ENCODE measurements around the gene SAPCD1.

SAPCD1 gene

DNA sequence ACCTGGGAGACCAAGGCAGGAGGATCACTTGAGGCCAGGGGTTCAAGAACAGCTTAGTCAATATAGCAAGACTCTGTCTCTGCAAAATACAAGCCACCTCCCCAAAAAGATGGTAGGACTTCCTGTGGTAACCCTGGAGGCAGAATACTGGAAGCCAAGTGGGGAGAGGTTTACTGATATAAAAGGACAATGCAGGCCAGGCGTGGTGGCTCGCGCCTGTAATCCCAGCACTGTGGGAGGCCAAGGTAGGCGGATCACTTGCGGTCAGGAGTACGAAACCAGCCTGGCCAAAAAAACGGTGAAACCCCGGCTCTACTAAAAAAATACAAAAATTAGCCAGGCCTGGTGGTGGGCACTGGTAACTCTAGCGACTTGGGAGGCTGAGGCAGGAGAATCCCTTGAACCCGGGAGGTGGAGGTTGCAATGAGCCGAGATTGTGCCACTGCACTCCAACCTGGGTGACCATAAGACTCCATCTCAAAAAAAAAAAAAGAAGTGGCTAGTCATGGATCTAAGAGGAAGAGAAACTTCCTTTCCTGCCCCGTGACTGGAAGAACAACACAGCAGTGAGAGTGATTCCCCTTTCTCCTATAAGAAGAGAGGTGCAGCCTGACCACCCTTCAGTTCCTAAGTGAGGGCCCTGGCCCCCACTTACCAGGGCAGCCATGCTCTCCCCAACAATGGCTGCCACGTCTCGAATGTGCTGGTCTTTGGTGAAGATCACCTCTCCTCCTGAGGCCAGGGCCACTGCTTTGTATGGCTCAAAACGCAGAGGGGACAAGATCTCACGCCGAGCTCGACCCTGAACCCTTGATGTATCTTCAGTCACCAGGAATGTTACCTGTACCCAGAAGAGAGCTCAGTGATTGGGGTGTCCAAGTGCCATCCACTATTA is 6.2 kb downstream of the SAPCD1 start:
- Histone ChIP-seq H3K27ac (ENCODE audit: insufficient read depth, low read length, poor library complexity, severe bottlenecking) (no peak overlapping the region), H3K27me3 (replicated peaks; ENCODE audit: control insufficient read depth, insufficient read depth, low read length, poor library complexity, severe bottlenecking) (no peaks in the 10 kb centered on the region), H3K36me3 (ENCODE audit: control insufficient read depth, insufficient read depth, low read length) (no peaks in the 10 kb centered on the region), H3K4me3 (ENCODE audit: insufficient read depth, low read depth, low read length, poor library complexity, severe bottlenecking) (no peak overlapping the region), H3K9me3 (ENCODE audit: control insufficient read depth, low read length) (no peaks in the 10 kb centered on the region), H3K4me1 (ENCODE audit: control insufficient read depth, insufficient read depth, low read length, poor library complexity, severe bottlenecking) (peaks cover 16% of the 10 kb centered on the region)
- no peak for DNase-seq

DNA sequence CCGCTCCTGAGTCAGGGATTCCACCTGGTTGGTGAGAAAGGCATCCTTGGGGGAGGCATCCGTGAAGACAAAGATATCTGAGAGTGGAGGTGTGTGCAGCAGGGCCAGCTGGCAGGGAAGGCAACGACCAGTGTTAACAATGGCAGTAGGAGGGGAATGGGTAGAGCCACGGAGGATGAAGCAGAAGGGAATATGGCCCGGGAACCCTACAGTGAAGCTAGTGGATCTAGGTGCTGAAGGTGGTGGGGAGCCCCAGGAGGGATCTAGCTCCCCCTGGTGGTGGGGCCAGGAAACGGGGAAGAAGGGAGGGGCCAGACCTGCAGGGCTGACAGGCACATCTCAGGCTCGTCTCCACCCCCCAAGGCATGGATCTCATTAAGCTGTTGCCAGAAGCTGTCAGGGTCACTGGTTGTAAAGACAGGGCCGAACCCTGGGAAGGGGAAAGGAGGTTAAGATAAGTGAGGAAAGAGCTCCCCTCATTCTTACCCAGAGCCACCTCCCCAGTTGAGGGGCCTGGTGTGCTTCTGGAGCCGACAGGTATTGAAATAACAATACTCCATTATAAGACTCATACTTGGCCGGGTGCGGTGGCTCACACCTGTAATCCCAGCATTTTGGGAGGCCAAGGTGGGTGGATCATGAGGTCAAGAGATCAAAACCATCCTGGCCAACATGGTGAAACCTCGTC is 7.4 kb downstream of the SAPCD1 start:
- Histone ChIP-seq H3K27ac (ENCODE audit: insufficient read depth, low read length, poor library complexity, severe bottlenecking) (no peak overlapping the region), H3K4me3 (ENCODE audit: insufficient read depth, low read depth, low read length, poor library complexity, severe bottlenecking) (no peak overlapping the region)
- peak; percentile 62 to 74 (median 69) for DNase-seq

DNA sequence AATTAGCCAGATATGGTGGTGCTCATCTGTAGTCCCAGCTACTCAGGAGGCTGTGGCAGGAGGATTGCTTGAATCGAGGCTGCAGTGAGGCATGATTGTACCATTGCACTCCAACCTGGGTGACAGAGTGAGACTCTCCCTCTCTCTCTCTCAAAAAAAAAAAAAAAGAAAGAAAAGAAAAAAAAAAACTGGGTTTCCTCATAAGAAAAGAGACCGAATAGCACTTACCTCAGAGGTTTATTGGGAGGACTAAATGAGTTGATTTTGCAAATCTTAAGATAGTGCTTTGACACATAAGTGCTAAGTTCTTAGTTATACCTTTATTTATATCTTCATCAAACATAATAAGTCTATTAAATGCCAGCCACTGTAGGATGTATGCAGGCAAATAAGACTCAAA is 8.4 kb downstream of the SAPCD1 start:
- no peaks in the 10 kb centered on the region for H3K9me3 ChIP-seq (ENCODE audit: control insufficient read depth, low read length)
- no peak overlapping the region for H3K4me3 ChIP-seq (ENCODE audit: insufficient read depth, low read depth, low read length, poor library complexity, severe bottlenecking)
- peaks cover 16% of the 10 kb centered on the region for H3K4me1 ChIP-seq (ENCODE audit: control insufficient read depth, insufficient read depth, low read length, poor library complexity, severe bottlenecking)
- no peaks in the 10 kb centered on the region for H3K27me3 ChIP-seq (replicated peaks; ENCODE audit: control insufficient read depth, insufficient read depth, low read length, poor library complexity, severe bottlenecking)
- H3K36me3 ChIP-seq (ENCODE audit: control insufficient read depth, insufficient read depth, low read length), result no peaks in the 10 kb centered on the region
- H3K27ac ChIP-seq (ENCODE audit: insufficient read depth, low read length, poor library complexity, severe bottlenecking), result no peak overlapping the region
- DNase-seq, result no peak

More for the DNA sequence above, 7.4 kb downstream of the SAPCD1 start:
- no peaks in the 10 kb centered on the region for H3K9me3 ChIP-seq (ENCODE audit: control insufficient read depth, low read length)
- H3K27me3 ChIP-seq (replicated peaks; ENCODE audit: control insufficient read depth, insufficient read depth, low read length, poor library complexity, severe bottlenecking), result no peaks in the 10 kb centered on the region
- no peaks in the 10 kb centered on the region for H3K36me3 ChIP-seq (ENCODE audit: control insufficient read depth, insufficient read depth, low read length)
- peaks cover 16% of the 10 kb centered on the region for H3K4me1 ChIP-seq (ENCODE audit: control insufficient read depth, insufficient read depth, low read length, poor library complexity, severe bottlenecking)

DNA sequence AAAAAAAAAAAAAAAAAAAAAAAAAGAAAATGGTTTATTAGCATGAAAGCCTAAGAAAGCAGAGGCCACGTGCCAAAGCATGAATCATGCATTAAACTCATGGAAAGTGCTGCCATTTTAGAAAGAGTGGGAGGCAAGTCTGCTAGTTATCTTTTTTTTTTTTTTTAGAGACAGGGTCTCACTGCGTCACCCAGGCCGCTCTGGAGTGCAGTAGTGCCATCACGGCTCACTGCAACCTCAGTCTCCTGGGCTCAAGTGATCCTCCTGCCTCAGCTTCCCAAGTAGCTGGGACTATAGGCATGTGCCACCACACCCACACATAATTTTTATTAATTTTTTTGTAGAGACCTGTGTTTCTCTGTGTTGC is 9.5 kb downstream of the SAPCD1 start:
- H3K36me3 ChIP-seq (ENCODE audit: control insufficient read depth, insufficient read depth, low read length), result no peaks in the 10 kb centered on the region
- peaks cover 28% of the 10 kb centered on the region for H3K4me1 ChIP-seq (ENCODE audit: control insufficient read depth, insufficient read depth, low read length, poor library complexity, severe bottlenecking)
- H3K9me3 ChIP-seq (ENCODE audit: control insufficient read depth, low read length), result no peaks in the 10 kb centered on the region
- DNase-seq, result no peak
- no peaks in the 10 kb centered on the region for H3K27me3 ChIP-seq (replicated peaks; ENCODE audit: control insufficient read depth, insufficient read depth, low read length, poor library complexity, severe bottlenecking)
- H3K27ac ChIP-seq (ENCODE audit: insufficient read depth, low read length, poor library complexity, severe bottlenecking), result no peak overlapping the region
- no peak overlapping the region for H3K4me3 ChIP-seq (ENCODE audit: insufficient read depth, low read depth, low read length, poor library complexity, severe bottlenecking)

DNA sequence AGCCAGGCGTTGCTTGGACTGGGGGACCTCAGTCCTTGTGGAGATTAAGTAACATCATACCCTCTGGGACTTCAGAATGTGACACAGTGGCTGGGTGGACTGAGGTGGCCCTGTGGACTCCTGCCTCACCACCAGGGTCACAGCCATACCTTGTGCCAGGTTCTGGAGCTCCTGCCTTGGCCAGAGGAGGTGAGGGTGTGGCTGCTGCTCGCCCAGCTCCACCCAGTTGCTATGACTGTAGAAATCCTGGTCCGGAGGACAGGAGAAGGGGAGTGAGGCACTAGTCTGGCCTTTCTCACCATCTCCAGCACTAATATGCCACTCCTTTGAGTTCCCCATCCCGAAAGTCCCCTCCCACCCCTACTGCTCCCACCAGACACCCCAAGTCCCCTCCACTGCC is 12.7 kb downstream of the SAPCD1 start:
- Histone ChIP-seq H3K27me3 (replicated peaks; ENCODE audit: control insufficient read depth, insufficient read depth, low read length, poor library complexity, severe bottlenecking) (no peaks in the 10 kb centered on the region), H3K4me3 (ENCODE audit: insufficient read depth, low read depth, low read length, poor library complexity, severe bottlenecking) (no peak overlapping the region), H3K9me3 (ENCODE audit: control insufficient read depth, low read length) (no peaks in the 10 kb centered on the region), H3K4me1 (ENCODE audit: control insufficient read depth, insufficient read depth, low read length, poor library complexity, severe bottlenecking) (peaks cover 37% of the 10 kb centered on the region), H3K36me3 (ENCODE audit: control insufficient read depth, insufficient read depth, low read length) (peaks cover 16% of the 10 kb centered on the region), H3K27ac (ENCODE audit: insufficient read depth, low read length, poor library complexity, severe bottlenecking) (no peak overlapping the region)
- DNase-seq, result no peak

DNA sequence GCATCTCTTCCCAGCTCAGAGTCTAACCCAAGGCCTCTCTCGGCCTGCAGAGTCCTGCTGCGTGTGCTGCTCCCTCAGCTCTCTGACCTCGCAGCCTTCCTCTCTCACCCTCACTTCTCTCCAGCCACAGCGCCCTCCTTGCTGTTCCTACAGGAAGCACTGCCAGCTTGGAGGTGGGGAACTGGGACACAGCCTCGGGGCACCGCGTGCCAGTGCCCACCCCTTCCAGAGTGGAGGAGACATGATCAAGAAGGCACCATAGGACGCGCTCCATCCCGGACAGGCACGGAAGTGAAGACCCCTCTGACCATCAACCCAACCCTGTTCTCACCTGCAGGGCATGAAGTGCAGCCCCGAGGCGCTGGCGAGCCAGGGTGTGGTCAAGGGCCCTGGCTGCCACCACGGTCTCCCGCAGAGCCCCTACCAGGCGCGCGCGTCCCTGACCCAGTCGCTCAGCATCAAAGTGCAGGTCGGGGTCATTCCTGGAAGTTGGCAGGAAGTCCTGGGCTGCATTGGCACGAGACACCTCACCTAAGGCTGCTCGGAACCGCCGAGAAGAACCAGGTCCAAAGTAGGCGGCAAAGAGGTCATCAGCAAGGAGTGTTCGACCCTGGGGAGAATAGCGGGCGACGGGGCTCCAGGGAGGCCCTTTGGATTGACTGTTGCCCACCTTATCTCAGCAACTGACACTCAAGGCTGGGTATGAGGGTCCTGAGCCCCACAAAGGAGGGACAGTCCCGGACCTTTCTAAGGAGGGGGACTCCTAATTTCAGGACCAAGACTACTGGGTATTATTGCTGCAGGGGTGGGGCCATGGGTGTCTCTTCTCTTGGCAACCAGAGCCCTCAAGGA is 13.4 kb downstream of the SAPCD1 start:
- peaks cover 37% of the 10 kb centered on the region for H3K4me1 ChIP-seq (ENCODE audit: control insufficient read depth, insufficient read depth, low read length, poor library complexity, severe bottlenecking)

DNA sequence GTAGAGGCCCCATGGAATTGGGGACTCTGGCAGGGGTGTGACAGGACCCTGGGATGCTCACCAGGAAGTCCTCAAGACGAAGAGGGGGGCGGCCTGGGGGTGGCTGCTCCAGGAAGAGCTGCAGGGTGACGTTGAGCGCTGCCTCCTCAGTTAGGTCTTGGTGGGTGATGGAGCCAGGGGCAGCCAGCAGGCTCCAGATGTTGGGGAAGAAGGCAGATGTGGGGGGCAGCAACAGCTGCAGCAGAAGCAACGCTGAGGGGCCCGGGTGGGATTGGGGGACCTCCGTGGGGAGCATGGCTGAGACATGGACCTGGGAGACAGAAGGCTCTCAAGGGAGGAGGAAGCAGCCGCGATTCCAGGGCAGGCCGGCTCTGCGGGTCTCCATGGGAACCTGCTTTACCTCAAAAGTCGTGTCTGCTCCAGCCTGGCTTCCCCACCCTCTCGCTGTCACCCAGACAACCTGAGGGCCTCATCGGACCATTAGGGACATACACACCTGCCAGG is 14.1 kb downstream of the SAPCD1 start:
- peaks cover 29% of the 10 kb centered on the region for H3K36me3 ChIP-seq (ENCODE audit: control insufficient read depth, insufficient read depth, low read length)
- H3K27ac ChIP-seq (ENCODE audit: insufficient read depth, low read length, poor library complexity, severe bottlenecking), result peak overlapping the region; percentile 7
- no peak for DNase-seq
- H3K4me3 ChIP-seq (ENCODE audit: insufficient read depth, low read depth, low read length, poor library complexity, severe bottlenecking), result peak overlapping the region; percentile 24
- no peaks in the 10 kb centered on the region for H3K9me3 ChIP-seq (ENCODE audit: control insufficient read depth, low read length)
- peaks cover 37% of the 10 kb centered on the region for H3K4me1 ChIP-seq (ENCODE audit: control insufficient read depth, insufficient read depth, low read length, poor library complexity, severe bottlenecking)
- no peaks in the 10 kb centered on the region for H3K27me3 ChIP-seq (replicated peaks; ENCODE audit: control insufficient read depth, insufficient read depth, low read length, poor library complexity, severe bottlenecking)

More for the DNA sequence above, 13.4 kb downstream of the SAPCD1 start:
- Histone ChIP-seq H3K9me3 (ENCODE audit: control insufficient read depth, low read length) (no peaks in the 10 kb centered on the region), H3K36me3 (ENCODE audit: control insufficient read depth, insufficient read depth, low read length) (peaks cover 22% of the 10 kb centered on the region), H3K27me3 (replicated peaks; ENCODE audit: control insufficient read depth, insufficient read depth, low read length, poor library complexity, severe bottlenecking) (no peaks in the 10 kb centered on the region), H3K4me3 (ENCODE audit: insufficient read depth, low read depth, low read length, poor library complexity, severe bottlenecking) (no peak overlapping the region), H3K27ac (ENCODE audit: insufficient read depth, low read length, poor library complexity, severe bottlenecking) (peak overlapping the region; percentile 7)
- DNase-seq, result no peak

DNA sequence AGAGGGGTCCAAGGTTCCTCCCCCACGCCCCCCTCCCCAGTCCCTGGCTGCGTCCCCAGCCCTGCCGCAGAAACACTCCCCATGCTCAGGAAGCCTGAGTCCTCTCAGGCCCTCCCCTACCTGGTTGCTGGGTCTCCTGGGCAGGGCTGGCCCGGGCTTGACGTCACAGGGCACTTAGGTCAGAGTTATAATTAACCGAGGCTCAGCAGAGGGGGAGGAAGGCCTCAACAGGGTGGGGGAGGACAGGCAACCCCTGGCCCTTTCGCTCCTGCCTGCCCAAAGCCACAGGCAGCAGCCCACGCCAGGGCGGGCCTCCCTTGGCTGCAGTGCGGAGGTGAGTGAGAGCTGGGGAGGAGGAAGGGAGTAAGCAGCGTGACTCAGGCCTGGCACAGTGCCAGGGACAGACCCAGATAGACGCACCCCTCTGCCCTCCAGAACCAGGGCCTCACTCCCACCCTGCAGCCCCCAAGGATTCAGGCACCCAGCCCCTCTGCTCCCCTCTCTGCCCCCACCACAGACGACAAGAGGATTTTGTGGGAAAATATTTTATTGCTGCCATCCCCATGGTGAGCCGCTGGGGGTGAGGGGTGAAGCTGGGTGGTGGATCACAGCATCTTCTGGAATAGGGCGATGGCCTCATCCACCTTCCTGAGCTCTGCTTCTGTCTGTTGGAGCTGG is 14.7 kb downstream of the SAPCD1 start, which contains the start of gene VWA7:
TSS of gene VWA7 (minus strand) at position 340 of the 678 bp plus-strand sequence. CDS start 549 bp downstream, outside the sequence.
- Histone ChIP-seq H3K4me3 (ENCODE audit: insufficient read depth, low read depth, low read length, poor library complexity, severe bottlenecking) (peak within 1 kb of the TSS; percentile 24), H3K27ac (ENCODE audit: insufficient read depth, low read length, poor library complexity, severe bottlenecking) (peak within 1 kb of the TSS; percentile 15), H3K36me3 (ENCODE audit: control insufficient read depth, insufficient read depth, low read length) (peaks cover 33% of the 10 kb centered on the region), H3K27me3 (replicated peaks; ENCODE audit: control insufficient read depth, insufficient read depth, low read length, poor library complexity, severe bottlenecking) (no peaks in the 10 kb centered on the region), H3K9me3 (ENCODE audit: control insufficient read depth, low read length) (no peaks in the 10 kb centered on the region), H3K4me1 (ENCODE audit: control insufficient read depth, insufficient read depth, low read length, poor library complexity, severe bottlenecking) (peaks cover 32% of the 10 kb centered on the region)
- peak; percentile 52 to 58 (median 56) for DNase-seq

DNA sequence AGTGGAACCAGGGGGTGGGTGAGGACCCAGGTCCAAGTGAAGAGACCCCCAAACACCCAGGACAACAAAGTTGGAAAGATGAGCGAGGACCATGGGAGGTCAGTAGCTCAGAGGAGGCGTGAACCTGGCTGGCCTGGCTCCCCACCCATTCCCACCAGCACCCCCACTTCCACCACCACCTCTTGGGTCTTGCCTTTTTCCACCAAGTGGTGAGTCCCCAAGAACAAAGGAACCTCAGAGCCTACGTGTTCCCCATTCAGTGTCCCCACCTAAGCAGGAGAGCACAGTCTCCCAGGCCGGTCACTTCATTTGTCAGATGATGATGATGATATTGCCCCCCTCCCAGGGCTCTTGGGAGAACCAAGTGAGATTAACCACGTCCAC is 15.2 kb downstream of the SAPCD1 start:
- no peaks in the 10 kb centered on the region for H3K9me3 ChIP-seq (ENCODE audit: control insufficient read depth, low read length)
- no peak for DNase-seq
- H3K4me1 ChIP-seq (ENCODE audit: control insufficient read depth, insufficient read depth, low read length, poor library complexity, severe bottlenecking), result peaks cover 30% of the 10 kb centered on the region
- peaks cover 39% of the 10 kb centered on the region for H3K36me3 ChIP-seq (ENCODE audit: control insufficient read depth, insufficient read depth, low read length)
- no peak overlapping the region for H3K4me3 ChIP-seq (ENCODE audit: insufficient read depth, low read depth, low read length, poor library complexity, severe bottlenecking)
- no peaks in the 10 kb centered on the region for H3K27me3 ChIP-seq (replicated peaks; ENCODE audit: control insufficient read depth, insufficient read depth, low read length, poor library complexity, severe bottlenecking)
- H3K27ac ChIP-seq (ENCODE audit: insufficient read depth, low read length, poor library complexity, severe bottlenecking), result peak overlapping the region; percentile 15
